IMR-90 (cell line): Measurements from ENCODE around the gene OR52W1. TPM values are rescaled to one million over a fixed set of nuclear protein-coding genes. Genes with fewer than 3 reads are reported as not detected.
A peak's percentile ranks its signal among the peaks of the same experiment; 100 is the strongest.

Experiments used
- ATAC-seq: fragments of 200-7000 bp; cut with Tn5 transposase; 2 replicates; pipeline ENCODE4 v1.9.1; 2020; ENCODE audit warnings: low read depth, mild to moderate bottlenecking, moderate library complexity
- BruUV-seq: library from RNA; stranded (reverse); fragments of 400-500 nt; replicated peaks from 2 replicates; lab custom pipeline; 2021; lab: Mats Ljungman, UMichigan
- CTCF ChIA-PET: fragments of 300-600 bp; formaldehyde crosslinking; extraction: SDS; loops from one replicate; lab custom pipeline; 2021; ENCODE audit warnings: antibody characterized with exemption; lab: Yijun Ruan, JAX
- POLR2A ChIA-PET: fragments of 300-600 bp; sonication (Branson Sonifier 250); formaldehyde crosslinking; loops from one replicate; lab custom pipeline; 2022; ENCODE audit warnings: antibody characterized with exemption; ENCODE audit not compliant: unreplicated experiment; lab: Charles Lee
- DNase-seq: peaks from one replicate; pipeline ENCODE4 v3.0.0; 2013
- H2AFZ ChIP-seq: replicated peaks from 2 replicates; pipeline ENCODE3; 2013; ENCODE audit warnings: low read length, mild to moderate bottlenecking; ENCODE audit not compliant: poor library complexity
- H2AK5ac ChIP-seq: 2 replicates; pipeline ENCODE4 v1.6.1; 2013; ENCODE audit warnings: low read depth, low read length, inconsistent platforms
- H2AK9ac ChIP-seq: replicated peaks from 2 replicates; pipeline ENCODE3; 2013; ENCODE audit warnings: mild to moderate bottlenecking, low read depth, low read length, moderate library complexity; ENCODE audit not compliant: poor library complexity
- H2BK120ac ChIP-seq: 2 replicates; pipeline ENCODE4 v1.6.1; 2013; ENCODE audit warnings: low read depth, low read length, inconsistent platforms
- H2BK15ac ChIP-seq: 3 replicates; pipeline ENCODE4 v1.6.1; 2013; ENCODE audit warnings: low read depth, low read length, inconsistent platforms
- H2BK20ac ChIP-seq: 2 replicates; pipeline ENCODE4 v1.6.1; 2013; ENCODE audit warnings: low read depth, mild to moderate bottlenecking, inconsistent platforms, low read length, moderate library complexity
- H2BK5ac ChIP-seq: 2 replicates; pipeline ENCODE4 v1.6.1; 2013; ENCODE audit warnings: mild to moderate bottlenecking, low read depth, low read length, inconsistent platforms; ENCODE audit not compliant: poor library complexity, severe bottlenecking
- H3K14ac ChIP-seq: replicated peaks from 2 replicates; pipeline ENCODE4 v1.6.1; 2013; ENCODE audit warnings: low read depth, low read length, inconsistent platforms
- H3K18ac ChIP-seq: 2 replicates; pipeline ENCODE4 v1.6.1; 2013; ENCODE audit warnings: low read depth, low read length, control low read depth
- H3K23ac ChIP-seq: 2 replicates; pipeline ENCODE4 v1.6.1; 2013; ENCODE audit warnings: low read depth, low read length, inconsistent platforms
- H3K27ac ChIP-seq: 2 replicates; pipeline ENCODE4 v1.5.1; 2013; ENCODE audit warnings: mild to moderate bottlenecking, control low read depth, low read length; ENCODE audit not compliant: insufficient read depth
- H3K27me3 ChIP-seq: 2 replicates; pipeline ENCODE4 v1.6.1; 2013; ENCODE audit warnings: low read length; ENCODE audit not compliant: control insufficient read depth, insufficient read depth
- H3K36me3 ChIP-seq: 2 replicates; pipeline ENCODE4 v1.6.1; 2013; ENCODE audit warnings: low read length, mixed read lengths; ENCODE audit not compliant: control insufficient read depth, insufficient read depth
- H3K4ac ChIP-seq: 2 replicates; pipeline ENCODE4 v1.6.1; 2013; ENCODE audit warnings: low read depth, low read length, inconsistent platforms
- H3K4me1 ChIP-seq: 2 replicates; pipeline ENCODE4 v1.6.1; 2013; ENCODE audit warnings: low read length, mixed read lengths; ENCODE audit not compliant: control insufficient read depth, insufficient read depth
- H3K4me2 ChIP-seq: 2 replicates; pipeline ENCODE4 v1.6.1; 2013; ENCODE audit warnings: low read depth, mild to moderate bottlenecking, control low read depth, low read length, moderate library complexity
- H3K4me3 ChIP-seq: 2 replicates; pipeline ENCODE4 v1.5.1; 2013; ENCODE audit warnings: low read depth, mild to moderate bottlenecking, control low read depth, low read length, moderate library complexity; ENCODE audit not compliant: insufficient read depth
- H3K56ac ChIP-seq: 2 replicates; pipeline ENCODE4 v1.6.1; 2013; ENCODE audit warnings: low read length, inconsistent platforms; ENCODE audit not compliant: insufficient read depth; ENCODE audit errors: extremely low read depth
- H3K79me1 ChIP-seq, 2 experiments: 2 replicates each; pipeline ENCODE4 v1.6.1; 2013; ENCODE audit warnings: low read length in 2 of 2, inconsistent platforms in 1 of 2, low read depth in 1 of 2
- H3K9ac ChIP-seq: 2 replicates; pipeline ENCODE4 v1.6.1; 2013; ENCODE audit warnings: low read depth, low read length, control low read depth
- H3K9me1 ChIP-seq: 2 replicates; pipeline ENCODE4 v1.6.1; 2013; ENCODE audit warnings: low read length, inconsistent platforms; ENCODE audit not compliant: insufficient read depth
- H3K9me3 ChIP-seq: 2 replicates; pipeline ENCODE4 v1.6.1; 2013; ENCODE audit warnings: low read length; ENCODE audit not compliant: control insufficient read depth, insufficient read depth
- H4K20me1 ChIP-seq: 2 replicates; pipeline ENCODE4 v1.6.1; 2013; ENCODE audit warnings: low read length, inconsistent platforms; ENCODE audit not compliant: insufficient read depth
- H4K5ac ChIP-seq: 2 replicates; pipeline ENCODE4 v1.6.1; 2013; ENCODE audit warnings: mild to moderate bottlenecking, low read depth, low read length, control low read depth
- H4K8ac ChIP-seq, 2 experiments: 2 replicates each; pipeline ENCODE4 v1.6.1; 2013; ENCODE audit warnings: low read depth in 2 of 2, low read length in 2 of 2, control low read depth in 1 of 2, inconsistent platforms in 1 of 2
- H4K91ac ChIP-seq: 2 replicates; pipeline ENCODE4 v1.6.1; 2013; ENCODE audit warnings: low read depth, low read length, inconsistent platforms; ENCODE audit not compliant: insufficient read depth
- BHLHE40 ChIP-seq: fragments of 150-350 bp; IDR thresholded peaks from 2 replicates; pipeline ENCODE4 v1.6.1; 2016; ENCODE audit warnings: mild to moderate bottlenecking, low read depth, low read length
- CEBPB ChIP-seq: IDR thresholded peaks from 2 replicates; pipeline ENCODE4 v1.6.1; 2012; ENCODE audit warnings: low read depth, low read length, improper control_type of control experiment
- CHD1 ChIP-seq: IDR thresholded peaks from 2 replicates; pipeline ENCODE4 v1.6.1; 2012; ENCODE audit warnings: low read depth, low read length, improper control_type of control experiment
- FOS ChIP-seq: fragments of 150-350 bp; IDR thresholded peaks from 2 replicates; pipeline ENCODE4 v1.6.1; 2016; ENCODE audit warnings: low read depth, low read length
- MAFK ChIP-seq: IDR thresholded peaks from 2 replicates; pipeline ENCODE4 v1.6.1; 2012; ENCODE audit warnings: low read depth, low read length, improper control_type of control experiment
- MAZ ChIP-seq: IDR thresholded peaks from 2 replicates; pipeline ENCODE4 v1.6.1; 2012; ENCODE audit warnings: low read depth, mild to moderate bottlenecking, low read length, improper control_type of control experiment, moderate library complexity, borderline replicate concordance
- MXI1 ChIP-seq: IDR thresholded peaks from 2 replicates; pipeline ENCODE4 v1.6.1; 2012; ENCODE audit warnings: low read depth, mild to moderate bottlenecking, low read length, moderate library complexity, borderline replicate concordance
- NFE2L2 ChIP-seq: fragments of 150-350 bp; IDR thresholded peaks from 2 replicates; pipeline ENCODE4 v1.6.1; 2016; ENCODE audit warnings: low read depth, mild to moderate bottlenecking, low read length
- POLR2A ChIP-seq: IDR thresholded peaks from 2 replicates; pipeline ENCODE4 v1.6.1; 2012; ENCODE audit warnings: mild to moderate bottlenecking, low read depth, low read length
- RAD21 ChIP-seq: IDR thresholded peaks from 2 replicates; pipeline ENCODE4 v1.6.1; 2012; ENCODE audit warnings: low read length, improper control_type of control experiment
- RCOR1 ChIP-seq: IDR thresholded peaks from 2 replicates; pipeline ENCODE4 v1.6.1; 2012; ENCODE audit warnings: mild to moderate bottlenecking, low read length, improper control_type of control experiment; ENCODE audit not compliant: insufficient replicate concordance
- RFX5 ChIP-seq: IDR thresholded peaks from 2 replicates; pipeline ENCODE4 v1.8.0; 2012; ENCODE audit warnings: low read depth, mild to moderate bottlenecking, low read length, moderate library complexity
- SMC3 ChIP-seq: fragments of 150-350 bp; IDR thresholded peaks from 2 replicates; pipeline ENCODE4 v1.6.1; 2016; ENCODE audit warnings: low read depth, mild to moderate bottlenecking, antibody characterized with exemption, low read length, moderate library complexity
- WGBS, 2 experiments: methylation state at CpG; one replicate each; pipeline versions ENCODE4 v1.1.5 to v1.1.7; 2013; ENCODE audit warnings: missing lambda C conversion rate in 2 of 2; ENCODE audit not compliant: insufficient read length in 1 of 2; ENCODE audit errors: extremely low coverage in 2 of 2; 5-methylcytosine and 5-hydroxymethylcytosine counted together
- dilution Hi-C: fragments of 300-500 bp; cut with HindIII; formaldehyde crosslinking; loops from one replicate; pipeline ENCODE4 v1.14.3; 2018; ENCODE audit warnings: low sequenced_read_pairs; ENCODE audit not compliant: unreplicated experiment
- in situ Hi-C: fragments of 300-500 bp; cut with MboI; formaldehyde crosslinking; loops from 3 replicates; pipeline ENCODE4 v1.14.3; 2019; ENCODE audit warnings: low sequenced_read_pairs, inconsistent platforms, mixed read lengths
- intact Hi-C: fragments of 100-400 bp; cut with micrococcal nuclease; formaldehyde crosslinking; loops from 2 replicates; pipeline ENCODE4 v1.10.0; 2022
- polyA plus RNA-seq, 3 experiments: library from polyadenylated mRNA; depleted of rRNA; stranded (reverse); fragments of >200 nt; gene quantifications; 2 replicates each; pipeline ENCODE4 v1.2.3, GENCODE V29; 2012; ENCODE audit warnings: low replicate concordance in 1 of 3
- total RNA-seq: library from RNA; depleted of rRNA; stranded (reverse); fragments of >200 nt; gene quantifications from 2 replicates; pipeline ENCODE4 v1.2.3, GENCODE V29; 2012
- TF ChIP-seq, protein P1 (sequence below): fragments of 150-350 bp; IDR thresholded peaks from 2 replicates; pipeline ENCODE4 v1.6.1; 2017; ENCODE audit warnings: mild to moderate bottlenecking, antibody characterized with exemption, low read length, low read depth
- TF ChIP-seq, protein P2 (sequence below): fragments of 150-350 bp; IDR thresholded peaks from 2 replicates; pipeline ENCODE4 v1.6.1; 2016; ENCODE audit warnings: low read depth, mild to moderate bottlenecking, low read length, moderate library complexity, borderline replicate concordance
- TF ChIP-seq, protein P3 (sequence below): conservative IDR thresholded peaks from 2 replicates; pipeline ENCODE4 v1.5.1; 2012; ENCODE audit warnings: mild to moderate bottlenecking, low read depth, low read length, improper control_type of control experiment

The OR52W1 gene
- total and polyA plus RNA-seq, 2 of the 4 experiments (the other 2 are of a cell fraction), result not detected

DNA sequence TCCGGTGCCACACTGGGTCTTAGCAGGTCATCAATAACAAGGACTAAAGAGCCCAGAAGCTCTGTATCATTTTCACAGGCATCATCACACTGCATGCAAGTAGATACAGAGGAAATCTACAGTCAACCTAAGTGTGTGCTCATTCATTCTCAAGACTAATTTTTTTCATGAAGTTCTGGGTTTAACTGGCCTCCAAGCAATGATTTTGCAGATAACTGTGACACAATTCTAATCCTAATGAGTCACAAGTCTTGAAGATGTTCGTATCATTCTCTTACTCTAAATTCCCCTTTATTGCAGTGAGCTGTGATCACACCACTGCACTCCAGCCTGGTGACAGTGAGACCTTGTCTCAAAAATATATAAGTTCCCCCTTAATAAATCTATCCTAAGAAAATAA, 2.5 kb downstream of the OR52W1 start:
- no peak overlapping the region for H3K27ac ChIP-seq
- H3K9me1 ChIP-seq, result no peaks in the 10 kb centered on the region
- no peak overlapping the region for H4K91ac ChIP-seq
- no CpG with 5 or more reads among the region's 2 CpGs for WGBS, 2 experiments
- H3K56ac ChIP-seq, result no peak overlapping the region
- ChIA-PET POLR2A (no interaction called here), CTCF (no interaction called here)
- H3K4ac ChIP-seq, result no peak overlapping the region
- no peak overlapping the region for H3K4me3 ChIP-seq
- no peak overlapping the region for H2AFZ ChIP-seq
- in situ Hi-C loops, result no loop called here
- H3K18ac ChIP-seq, result no peak overlapping the region
- no peak overlapping the region for H3K14ac ChIP-seq
- no peak overlapping the region for H3K23ac ChIP-seq
- no peak overlapping the region for H2BK5ac ChIP-seq
- peaks cover 2% of the 10 kb centered on the region; the same call in 1 of the 2 replicates for H3K36me3 ChIP-seq
- ATAC-seq, result no peak
- H2BK15ac ChIP-seq, result no peak overlapping the region
- no peak overlapping the region for H2BK20ac ChIP-seq
- no peaks in the 10 kb centered on the region for H3K79me1 ChIP-seq
- dilution Hi-C loops, result no loop called here
- no peaks in the 10 kb centered on the region for H4K20me1 ChIP-seq
- H2AK5ac ChIP-seq, result no peak overlapping the region
- H3K4me1 ChIP-seq, result peaks cover 2% of the 10 kb centered on the region; the same call in 1 of the 2 replicates
- TF ChIP-seq SMC3 (no peak), MAZ (no peak), RCOR1 (no peak), CEBPB (no peak), FOS (no peak), MAFK (no peak), POLR2A (no peak), RAD21 (no peak), RFX5 (no peak), NFE2L2 (no peak), BHLHE40 (no peak), MXI1 (no peak), CHD1 (no peak)
- TF ChIP-seq, protein P1, sequence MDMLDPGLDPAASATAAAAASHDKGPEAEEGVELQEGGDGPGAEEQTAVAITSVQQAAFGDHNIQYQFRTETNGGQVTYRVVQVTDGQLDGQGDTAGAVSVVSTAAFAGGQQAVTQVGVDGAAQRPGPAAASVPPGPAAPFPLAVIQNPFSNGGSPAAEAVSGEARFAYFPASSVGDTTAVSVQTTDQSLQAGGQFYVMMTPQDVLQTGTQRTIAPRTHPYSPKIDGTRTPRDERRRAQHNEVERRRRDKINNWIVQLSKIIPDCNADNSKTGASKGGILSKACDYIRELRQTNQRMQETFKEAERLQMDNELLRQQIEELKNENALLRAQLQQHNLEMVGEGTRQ, result no peak
- TF ChIP-seq, protein P2, sequence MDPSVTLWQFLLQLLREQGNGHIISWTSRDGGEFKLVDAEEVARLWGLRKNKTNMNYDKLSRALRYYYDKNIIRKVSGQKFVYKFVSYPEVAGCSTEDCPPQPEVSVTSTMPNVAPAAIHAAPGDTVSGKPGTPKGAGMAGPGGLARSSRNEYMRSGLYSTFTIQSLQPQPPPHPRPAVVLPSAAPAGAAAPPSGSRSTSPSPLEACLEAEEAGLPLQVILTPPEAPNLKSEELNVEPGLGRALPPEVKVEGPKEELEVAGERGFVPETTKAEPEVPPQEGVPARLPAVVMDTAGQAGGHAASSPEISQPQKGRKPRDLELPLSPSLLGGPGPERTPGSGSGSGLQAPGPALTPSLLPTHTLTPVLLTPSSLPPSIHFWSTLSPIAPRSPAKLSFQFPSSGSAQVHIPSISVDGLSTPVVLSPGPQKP, result no peak
- TF ChIP-seq, protein P3, sequence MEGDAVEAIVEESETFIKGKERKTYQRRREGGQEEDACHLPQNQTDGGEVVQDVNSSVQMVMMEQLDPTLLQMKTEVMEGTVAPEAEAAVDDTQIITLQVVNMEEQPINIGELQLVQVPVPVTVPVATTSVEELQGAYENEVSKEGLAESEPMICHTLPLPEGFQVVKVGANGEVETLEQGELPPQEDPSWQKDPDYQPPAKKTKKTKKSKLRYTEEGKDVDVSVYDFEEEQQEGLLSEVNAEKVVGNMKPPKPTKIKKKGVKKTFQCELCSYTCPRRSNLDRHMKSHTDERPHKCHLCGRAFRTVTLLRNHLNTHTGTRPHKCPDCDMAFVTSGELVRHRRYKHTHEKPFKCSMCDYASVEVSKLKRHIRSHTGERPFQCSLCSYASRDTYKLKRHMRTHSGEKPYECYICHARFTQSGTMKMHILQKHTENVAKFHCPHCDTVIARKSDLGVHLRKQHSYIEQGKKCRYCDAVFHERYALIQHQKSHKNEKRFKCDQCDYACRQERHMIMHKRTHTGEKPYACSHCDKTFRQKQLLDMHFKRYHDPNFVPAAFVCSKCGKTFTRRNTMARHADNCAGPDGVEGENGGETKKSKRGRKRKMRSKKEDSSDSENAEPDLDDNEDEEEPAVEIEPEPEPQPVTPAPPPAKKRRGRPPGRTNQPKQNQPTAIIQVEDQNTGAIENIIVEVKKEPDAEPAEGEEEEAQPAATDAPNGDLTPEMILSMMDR, result no peak
- no peak overlapping the region for H3K4me2 ChIP-seq
- no peak overlapping the region for H2AK9ac ChIP-seq
- no peak overlapping the region for H3K9ac ChIP-seq
- no peaks in the 10 kb centered on the region for H3K9me3 ChIP-seq
- H4K5ac ChIP-seq, result no peak overlapping the region
- H2BK120ac ChIP-seq, result no peak overlapping the region
- intact Hi-C loops, result no loop called here
- no peaks in the 10 kb centered on the region for H3K27me3 ChIP-seq
- DNase-seq, result peak; percentile 25
- no peak overlapping the region for H4K8ac ChIP-seq
- BruUV-seq, result no TSS peak
